ENCODE measurements around the gene FCRL2. TPM values are rescaled to one million over a fixed set of nuclear protein-coding genes. Genes with fewer than 3 reads are reported as not detected.
"Not testable (repeated sequence)": the region's sequence is repeated elsewhere in the genome, so short reads cannot be mapped to it uniquely, and the experiment has no call there.

The FCRL2 gene
- total RNA-seq, 2 donors from 2014 or later, result not detected

- no peak for TF ChIP-seq POLR2A (IDR thresholded peaks at IDR 0.05)
- Histone ChIP-seq H3K36me3 (no peaks in the 10 kb centered on the region), H3K4me1 (replicated peaks) (no peaks in the 10 kb centered on the region), H3K27ac (no peak overlapping the region), H3K9me3 (no peaks in the 10 kb centered on the region), H3K4me3 (no peak overlapping the region), H3K27me3 (replicated peaks; ENCODE audit: insufficient read depth) (no peaks in the 10 kb centered on the region)
- intact Hi-C loops (cut with DNase I), result no loop called here
- 67% methylated on average over 5 of the region's 5 CpGs for WGBS
- DNase-seq (ENCODE audit: low spot score), result no peak
These were observed 37.6 kb downstream of the FCRL2 start for GRCh38 chr1:157739229-157739901.

DNA sequence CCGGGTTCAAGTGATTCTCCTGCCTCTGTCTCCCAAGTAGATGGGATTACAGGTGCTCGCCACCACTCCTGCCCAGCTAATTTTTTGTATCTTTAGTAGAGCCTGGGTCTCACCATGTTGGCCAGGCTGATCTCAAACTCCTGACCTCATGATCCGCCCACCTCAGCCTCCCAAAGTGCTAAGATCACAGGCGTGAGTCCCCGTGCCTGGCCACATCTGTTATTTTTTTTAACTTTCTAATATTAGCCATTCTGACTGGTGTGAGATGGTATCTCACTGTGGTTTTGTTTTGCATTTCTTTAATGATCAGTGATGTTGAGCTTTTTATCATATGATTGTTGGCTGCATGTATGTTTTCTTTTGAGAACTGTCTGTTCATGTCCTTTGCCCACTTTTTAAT lies 40.9 kb downstream of the FCRL2 start:
- DNase-seq (ENCODE audit: low spot score); intact Hi-C loops (cut with DNase I); H3K27me3 ChIP-seq (replicated peaks; ENCODE audit: insufficient read depth); H3K9me3 ChIP-seq; H3K4me1 ChIP-seq (replicated peaks); H3K27ac ChIP-seq; H3K36me3 ChIP-seq; H3K4me3 ChIP-seq: not testable (repeated sequence)
- WGBS, result 81% methylated on average over 5 of the region's 5 CpGs

- Histone ChIP-seq H3K4me3 (no peak overlapping the region), H3K4me1 (replicated peaks) (no peaks in the 10 kb centered on the region), H3K27me3 (replicated peaks; ENCODE audit: insufficient read depth) (no peaks in the 10 kb centered on the region), H3K9me3 (no peaks in the 10 kb centered on the region), H3K36me3 (no peaks in the 10 kb centered on the region), H3K27ac (no peak overlapping the region)
- TF ChIP-seq POLR2AphosphoS5 (IDR thresholded peaks at IDR 0.05) (no peak), CTCF (IDR thresholded peaks at IDR 0.05) (no peak), POLR2A (IDR thresholded peaks at IDR 0.05) (no peak)
- no peak for DNase-seq (ENCODE audit: low spot score)
- 87% methylated on average over 1 of the region's 1 CpG for WGBS
- intact Hi-C loops (cut with DNase I), result no loop called here
These were observed 42.6 kb downstream of the FCRL2 start for GRCh38 chr1:157734321-157734720.

- Histone ChIP-seq H3K27ac (no peak overlapping the region), H3K27me3 (replicated peaks; ENCODE audit: insufficient read depth) (no peaks in the 10 kb centered on the region), H3K4me3 (no peak overlapping the region), H3K36me3 (no peaks in the 10 kb centered on the region), H3K4me1 (replicated peaks) (no peaks in the 10 kb centered on the region), H3K9me3 (no peaks in the 10 kb centered on the region)
- intact Hi-C loops (cut with DNase I), result no loop called here
- whole genome bisulfite sequencing, result 76% methylated on average over 3 of the region's 3 CpGs
- DNase-seq (ENCODE audit: low spot score), result no peak
- no peak for TF ChIP-seq CTCF (IDR thresholded peaks at IDR 0.05)
- TF ChIP-seq POLR2A (IDR thresholded peaks at IDR 0.05), result no peak
- no peak for TF ChIP-seq POLR2AphosphoS5 (IDR thresholded peaks at IDR 0.05)
These were observed 44.2 kb downstream of the FCRL2 start for GRCh38 chr1:157732755-157733154.

- Histone ChIP-seq H3K4me3 (no peak overlapping the region), H3K27ac (no peak overlapping the region), H3K36me3 (no peaks in the 10 kb centered on the region), H3K27me3 (replicated peaks; ENCODE audit: insufficient read depth) (no peaks in the 10 kb centered on the region), H3K9me3 (no peaks in the 10 kb centered on the region), H3K4me1 (replicated peaks) (no peaks in the 10 kb centered on the region)
- 65% methylated on average over 2 of the region's 2 CpGs for WGBS
- DNase-seq (ENCODE audit: low spot score), result no peak
- TF ChIP-seq POLR2A (IDR thresholded peaks at IDR 0.05) (no peak), CTCF (IDR thresholded peaks at IDR 0.05) (no peak), POLR2AphosphoS5 (IDR thresholded peaks at IDR 0.05) (no peak)
- intact Hi-C loops (cut with DNase I), result no loop called here
These were observed 51.7 kb downstream of the FCRL2 start for GRCh38 chr1:157725221-157725577.

GRCh38 chr1:157724537-157725220 lies 52.3 kb downstream of the FCRL2 start:
- intact Hi-C loops (cut with DNase I), result no loop called here

More at GRCh38 chr1:157724537-157725220, 52.3 kb downstream of the FCRL2 start:
- Histone ChIP-seq H3K27ac (no peak overlapping the region), H3K9me3 (no peaks in the 10 kb centered on the region), H3K36me3 (no peaks in the 10 kb centered on the region), H3K4me3 (no peak overlapping the region), H3K4me1 (replicated peaks) (no peaks in the 10 kb centered on the region), H3K27me3 (replicated peaks; ENCODE audit: insufficient read depth) (no peaks in the 10 kb centered on the region)
- TF ChIP-seq POLR2AphosphoS5 (IDR thresholded peaks at IDR 0.05), result no peak
- TF ChIP-seq POLR2A (IDR thresholded peaks at IDR 0.05), result no peak
- no peak for TF ChIP-seq CTCF (IDR thresholded peaks at IDR 0.05)
- no peak for DNase-seq (ENCODE audit: low spot score)
- WGBS, result 70% methylated on average over 2 of the region's 2 CpGs
